Hepatocyte (in vitro differentiated cells): Measurements from ENCODE around the gene PLPP7.

ENCODE experiments used
- EZH2 ChIP-seq: fragments of 200-600 bp; sonication (generic); IDR thresholded peaks from 2 replicates; pipeline ENCODE4 v1.6.1; 2016; ENCODE audit warnings: antibody characterized with exemption, mild to moderate bottlenecking, borderline replicate concordance
- EZH2phosphoT487 ChIP-seq: fragments of 200-600 bp; sonication (generic); IDR thresholded peaks from one replicate; pipeline ENCODE4 v1.6.1; 2018; ENCODE audit warnings: antibody characterized with exemption, mild to moderate bottlenecking, low read depth, moderate library complexity; ENCODE audit not compliant: unreplicated experiment, severe bottlenecking
- TF ChIP-seq, protein P1 (sequence below): fragments of 200-600 bp; sonication (generic); IDR thresholded peaks from 2 replicates; pipeline ENCODE4 v1.5.1; 2016; ENCODE audit warnings: antibody characterized with exemption, mild to moderate bottlenecking; ENCODE audit not compliant: poor library complexity

DNA sequence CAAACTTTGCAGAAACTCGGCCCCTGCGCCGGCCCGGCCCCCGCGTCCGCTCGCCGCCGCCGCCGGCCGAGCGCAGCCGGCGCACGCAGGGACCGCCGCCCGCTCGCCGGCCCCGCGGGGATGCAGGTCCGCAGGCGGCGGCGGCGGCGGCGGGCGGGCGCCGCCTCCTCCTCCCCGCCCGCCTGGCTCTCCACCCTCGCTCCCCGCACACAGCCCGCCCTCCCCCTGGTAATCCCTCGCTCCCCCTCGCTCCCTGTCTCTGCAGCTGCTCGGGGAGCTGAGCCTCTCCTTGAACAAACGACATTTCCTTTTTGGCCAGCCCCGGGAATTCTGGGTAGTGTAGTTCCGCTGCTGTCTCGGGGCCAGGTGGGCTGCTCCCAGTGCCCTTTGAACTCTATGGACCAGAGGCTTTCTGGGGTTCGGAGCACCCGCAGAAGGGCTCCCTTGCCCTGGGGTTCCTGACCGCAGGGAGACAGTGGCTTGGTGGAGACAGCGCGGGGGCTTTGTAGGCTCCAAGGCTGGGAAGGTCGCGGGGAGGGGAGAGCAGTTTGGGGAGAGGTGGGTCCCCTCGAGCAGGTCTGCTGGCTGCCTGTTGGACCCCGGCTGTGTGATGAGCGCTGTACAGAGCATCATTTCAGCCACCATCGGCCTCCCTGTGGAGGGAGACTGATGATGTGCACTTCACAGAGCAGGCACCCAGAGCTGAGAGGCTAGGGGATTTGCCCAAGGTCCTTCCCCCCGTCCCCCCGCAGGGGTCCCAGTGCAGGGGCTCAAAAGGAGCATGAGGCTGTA lies 11.4 kb upstream of the PLPP7 start:
- TF ChIP-seq, protein P1, sequence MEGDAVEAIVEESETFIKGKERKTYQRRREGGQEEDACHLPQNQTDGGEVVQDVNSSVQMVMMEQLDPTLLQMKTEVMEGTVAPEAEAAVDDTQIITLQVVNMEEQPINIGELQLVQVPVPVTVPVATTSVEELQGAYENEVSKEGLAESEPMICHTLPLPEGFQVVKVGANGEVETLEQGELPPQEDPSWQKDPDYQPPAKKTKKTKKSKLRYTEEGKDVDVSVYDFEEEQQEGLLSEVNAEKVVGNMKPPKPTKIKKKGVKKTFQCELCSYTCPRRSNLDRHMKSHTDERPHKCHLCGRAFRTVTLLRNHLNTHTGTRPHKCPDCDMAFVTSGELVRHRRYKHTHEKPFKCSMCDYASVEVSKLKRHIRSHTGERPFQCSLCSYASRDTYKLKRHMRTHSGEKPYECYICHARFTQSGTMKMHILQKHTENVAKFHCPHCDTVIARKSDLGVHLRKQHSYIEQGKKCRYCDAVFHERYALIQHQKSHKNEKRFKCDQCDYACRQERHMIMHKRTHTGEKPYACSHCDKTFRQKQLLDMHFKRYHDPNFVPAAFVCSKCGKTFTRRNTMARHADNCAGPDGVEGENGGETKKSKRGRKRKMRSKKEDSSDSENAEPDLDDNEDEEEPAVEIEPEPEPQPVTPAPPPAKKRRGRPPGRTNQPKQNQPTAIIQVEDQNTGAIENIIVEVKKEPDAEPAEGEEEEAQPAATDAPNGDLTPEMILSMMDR = no peak
- no peak for TF ChIP-seq EZH2
- TF ChIP-seq EZH2phosphoT487 = no peak
